ENCODE results near the gene NFATC1.
A peak's percentile ranks its signal among the peaks of the same experiment; 100 is the strongest.

NFATC1 gene

DNA sequence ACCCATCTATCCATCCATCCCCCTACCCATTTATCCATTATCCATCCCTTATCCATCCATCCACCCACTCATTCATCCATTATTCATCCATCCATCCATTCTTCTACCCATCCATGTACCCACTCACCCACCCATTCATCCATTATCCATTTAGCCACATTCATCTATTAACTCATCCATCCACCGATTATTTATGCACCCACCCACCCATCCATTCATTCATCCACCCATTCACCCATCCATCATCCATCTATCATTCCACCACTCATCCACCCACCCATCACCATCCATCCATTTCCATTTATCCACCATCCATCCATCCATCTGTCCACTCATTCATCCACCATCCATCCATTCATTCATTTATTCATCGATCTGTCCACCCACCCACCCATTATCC lies 146.5 kb downstream of the NFATC1 start:
- no peak for DNase-seq

GRCh38 chr18:79542876-79543750 lies 147.4 kb downstream of the NFATC1 start:
- DNase-seq = peak in 9 of 14 donors; percentile 17 to 75 (median 39)

DNA sequence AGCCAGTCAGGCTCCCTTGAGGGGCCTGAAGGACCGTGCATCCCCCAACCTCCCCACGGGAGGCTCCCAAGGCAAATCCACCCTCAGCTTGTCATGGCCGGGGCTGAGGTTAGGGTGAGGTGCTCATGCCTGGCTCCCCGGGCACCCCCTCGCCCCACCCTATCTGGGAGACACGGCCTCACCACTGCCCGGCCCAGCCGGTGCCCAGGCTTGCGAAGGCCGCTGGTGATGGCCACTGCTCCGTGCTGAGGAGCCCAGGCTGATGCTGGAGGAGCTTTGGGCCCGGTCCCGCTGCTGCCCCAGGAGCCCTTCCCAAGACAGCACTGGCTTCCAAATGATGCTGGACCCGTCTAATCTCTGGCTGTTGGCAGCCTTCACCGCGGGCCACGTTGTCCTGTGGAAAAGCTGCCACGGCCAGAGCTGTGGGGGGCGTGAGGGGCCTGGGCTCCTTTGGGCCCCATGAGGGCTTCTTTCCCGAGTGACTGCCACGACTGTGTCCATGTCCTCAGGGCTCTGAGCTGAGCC lies 148.2 kb downstream of the NFATC1 start:
- DNase-seq = no peak

DNA sequence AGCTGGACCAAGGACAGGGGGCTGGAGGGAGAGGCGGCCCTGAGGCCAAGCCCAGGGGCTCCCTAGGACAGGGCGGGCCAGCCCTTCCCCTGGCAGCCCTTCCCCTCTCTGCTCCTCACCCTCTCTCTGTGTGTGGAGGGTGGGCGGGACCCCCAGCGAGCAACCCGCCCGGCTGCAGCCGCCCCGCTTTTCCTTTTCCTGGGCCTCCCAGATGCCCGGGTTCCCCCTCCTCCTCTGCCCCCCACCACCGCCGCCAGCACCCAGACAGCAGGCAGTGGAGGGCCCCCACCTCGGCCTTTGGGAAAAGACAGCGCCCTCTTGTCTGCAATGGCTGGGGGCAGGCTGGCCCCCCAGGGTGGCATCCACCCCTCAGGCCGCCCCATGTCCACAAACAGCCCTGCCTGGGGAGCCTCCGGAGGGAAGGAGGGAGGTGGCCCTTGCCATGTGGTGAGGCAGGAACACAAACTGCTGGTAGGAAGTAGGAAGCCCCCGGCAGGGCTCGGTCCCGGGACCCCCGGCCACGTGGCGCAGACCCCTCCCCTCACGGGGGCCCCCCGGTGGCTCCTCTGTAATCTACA lies 148.7 kb downstream of the NFATC1 start:
- no peak for DNase-seq

- DNase-seq = no peak
Measured at GRCh38 chr18:79545255-79545654, 149.5 kb downstream of the NFATC1 start.

DNA sequence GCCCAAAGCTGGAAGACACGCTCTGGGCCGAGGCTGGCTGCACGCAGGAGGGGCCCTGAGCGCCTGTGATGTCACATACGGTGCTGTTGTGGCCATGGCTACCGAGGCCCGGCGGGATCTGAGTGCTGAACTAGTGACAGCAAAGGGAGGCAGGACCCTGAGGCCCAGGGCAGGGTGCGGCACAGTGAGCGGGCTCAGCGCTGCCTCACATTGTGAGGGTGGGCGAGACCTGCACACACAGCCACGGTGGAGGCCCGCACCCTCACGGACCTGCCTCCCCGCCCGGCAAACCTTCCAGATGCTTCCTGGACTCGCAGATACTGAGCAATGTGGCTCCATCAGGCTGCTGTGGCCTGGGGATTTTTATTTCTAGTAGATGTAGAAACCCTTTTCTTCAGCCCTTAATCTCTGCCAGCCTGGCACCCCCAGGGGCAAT lies 150.0 kb downstream of the NFATC1 start:
- no peak for DNase-seq

GRCh38 chr18:79546781-79547272 lies 151.1 kb downstream of the NFATC1 start:
- peak in 1 of 14 donors; percentile 23 for DNase-seq

DNA sequence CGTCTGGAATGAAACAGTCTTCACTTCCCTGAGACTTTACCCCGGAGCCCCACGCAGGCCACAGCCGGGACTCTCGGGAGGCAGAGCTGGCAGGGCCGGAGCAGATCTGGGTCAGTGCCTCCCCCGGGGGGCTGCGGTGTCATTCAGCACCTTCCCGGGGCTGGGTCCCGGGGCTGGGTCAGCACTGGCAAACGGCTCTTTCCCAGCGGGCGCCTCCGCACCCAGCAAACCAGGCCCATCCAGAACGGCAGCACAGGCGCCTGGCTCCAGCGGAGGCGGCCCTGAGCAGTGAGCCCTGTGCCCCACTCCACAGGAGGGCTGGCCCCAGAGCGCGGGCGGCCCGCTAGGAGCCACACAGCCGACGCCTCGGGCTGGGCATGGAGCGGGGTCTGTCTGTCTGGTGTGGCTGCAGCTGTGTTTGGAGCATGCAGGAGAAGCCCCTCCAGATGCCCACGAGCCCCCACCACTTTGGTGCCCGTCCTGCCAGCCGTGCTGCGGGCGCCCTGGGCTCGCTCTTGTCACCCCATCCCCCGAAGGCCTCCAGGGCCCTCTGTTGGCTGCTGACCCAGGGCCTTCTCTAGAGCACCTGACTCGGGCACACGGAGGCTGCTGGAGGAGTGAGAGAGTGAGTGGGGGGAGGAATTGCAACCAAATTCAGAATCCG lies 151.8 kb downstream of the NFATC1 start:
- DNase-seq = peak in 1 of 14 donors; percentile 27

DNA sequence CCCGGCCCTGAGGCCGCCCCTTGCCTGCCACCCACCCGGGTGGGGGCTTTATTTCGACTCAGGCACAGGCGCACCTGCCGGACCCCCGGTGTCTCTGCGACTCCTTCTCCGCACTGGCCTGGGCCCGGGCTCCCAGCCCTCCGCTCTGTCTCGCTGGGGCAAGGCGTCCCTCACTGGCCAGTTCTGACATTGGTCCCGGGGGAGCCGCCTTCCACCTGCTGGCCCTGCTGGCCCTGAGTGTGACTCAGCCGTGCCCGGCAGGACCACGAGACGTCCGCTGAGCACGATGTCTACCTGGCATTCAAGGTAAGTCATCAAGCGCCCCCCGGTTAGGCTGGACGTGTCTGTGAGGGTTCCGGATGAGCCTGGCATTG lies 152.3 kb downstream of the NFATC1 start:
- DNase-seq = no peak

GRCh38 chr18:79548621-79548985 lies 152.9 kb downstream of the NFATC1 start:
- no peak for DNase-seq

DNA sequence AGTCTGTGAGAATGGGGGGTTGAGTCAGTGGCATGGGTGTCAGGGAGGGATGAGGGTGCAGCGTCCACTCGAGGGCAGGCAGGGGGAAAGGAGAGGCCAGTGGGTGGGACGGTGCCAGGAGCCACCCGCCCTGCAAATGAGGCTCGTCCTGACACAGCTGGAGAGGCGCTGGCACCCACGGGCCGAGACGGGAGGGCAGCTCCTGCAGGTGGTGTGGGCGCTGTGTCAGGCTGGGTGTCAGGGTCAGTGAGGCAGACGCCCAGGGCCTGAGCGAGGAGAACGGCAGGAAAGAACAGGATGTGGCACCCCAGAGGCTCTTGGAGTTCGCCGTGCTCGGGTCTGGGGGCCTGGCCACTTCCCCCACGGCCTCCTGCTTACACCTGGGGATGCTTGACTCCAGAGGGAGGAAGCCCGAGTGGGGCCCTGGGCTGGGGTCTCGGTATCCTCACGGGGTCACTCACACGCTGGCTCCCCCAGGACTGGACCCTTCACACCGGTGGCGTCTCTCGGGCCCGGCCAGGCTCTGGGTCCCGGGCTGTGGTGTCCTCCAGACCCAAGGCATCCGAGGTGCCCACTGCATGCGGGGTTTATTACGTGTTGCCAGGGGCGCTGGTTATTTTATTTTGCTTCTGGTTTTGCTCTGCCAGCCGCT lies 153.4 kb downstream of the NFATC1 start:
- no peak for DNase-seq

- DNase-seq = no peak
Measured at GRCh38 chr18:79549638-79550000, 153.9 kb downstream of the NFATC1 start.

- DNase-seq = no peak
Measured at GRCh38 chr18:79552140-79552631, 156.5 kb downstream of the NFATC1 start.

- no peak for DNase-seq
Measured at GRCh38 chr18:79552696-79553095, 157.0 kb downstream of the NFATC1 start.

DNA sequence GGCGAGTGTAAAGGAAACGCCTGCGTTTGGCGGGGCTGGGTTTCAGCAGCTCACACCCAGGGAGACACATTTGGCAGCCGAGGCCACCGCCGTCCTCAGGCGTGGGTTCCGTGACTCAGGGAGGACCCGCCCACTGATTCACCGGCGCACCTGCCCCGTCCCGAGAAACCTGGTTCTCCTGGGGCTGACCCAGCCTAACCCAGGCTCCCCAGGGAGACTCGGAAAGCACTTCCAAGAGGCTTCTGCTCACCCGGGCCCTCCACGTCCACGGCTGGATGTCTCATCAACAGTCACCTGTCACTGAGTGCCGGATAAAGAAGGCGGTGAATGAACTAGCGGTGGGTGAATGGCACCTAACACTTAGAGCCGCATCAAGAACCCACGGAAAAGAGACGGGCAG lies 157.4 kb downstream of the NFATC1 start:
- DNase-seq = no peak

DNA sequence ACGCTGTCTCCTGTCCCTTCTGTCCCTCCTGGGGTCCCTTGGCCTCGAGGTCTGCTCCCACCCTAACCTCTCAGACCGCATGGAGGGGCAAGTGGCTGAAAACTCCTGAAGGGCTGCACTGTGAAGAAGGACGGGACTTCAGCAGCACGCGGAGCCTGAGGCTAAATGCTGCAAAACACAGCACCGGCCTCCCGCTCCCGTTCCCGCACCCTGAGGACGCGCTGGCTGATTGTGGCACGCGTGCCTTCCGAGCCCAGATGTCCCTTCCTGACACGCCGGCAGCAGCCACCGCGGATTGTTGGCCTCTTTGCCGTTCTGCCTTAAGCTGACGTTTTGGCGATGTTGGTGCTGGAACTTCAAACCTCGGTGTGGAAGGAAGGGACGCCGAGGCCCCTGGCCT lies 158.0 kb downstream of the NFATC1 start:
- no peak for DNase-seq

DNA sequence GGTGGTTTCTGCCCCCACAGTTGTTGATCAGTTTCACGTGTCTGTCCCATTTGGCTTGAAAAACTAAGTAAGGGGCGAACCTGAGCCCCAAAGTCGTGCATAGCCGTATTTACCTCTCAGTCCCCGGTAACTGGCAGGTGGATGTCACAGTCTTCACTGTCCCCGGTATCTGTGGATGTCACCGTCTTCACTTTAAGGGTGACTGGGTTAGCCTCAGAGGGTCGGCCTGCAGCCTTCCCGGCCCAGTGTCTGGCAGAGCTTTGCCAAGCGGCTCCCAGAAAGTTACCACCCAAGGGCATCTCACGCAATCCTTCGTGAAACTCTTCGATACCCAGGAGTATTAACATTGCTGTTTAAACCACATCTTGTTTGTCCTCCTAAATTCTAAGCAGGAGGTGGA lies 158.6 kb downstream of the NFATC1 start:
- DNase-seq = no peak

- DNase-seq = no peak
Measured at GRCh38 chr18:79554945-79555645, 159.4 kb downstream of the NFATC1 start.

DNA sequence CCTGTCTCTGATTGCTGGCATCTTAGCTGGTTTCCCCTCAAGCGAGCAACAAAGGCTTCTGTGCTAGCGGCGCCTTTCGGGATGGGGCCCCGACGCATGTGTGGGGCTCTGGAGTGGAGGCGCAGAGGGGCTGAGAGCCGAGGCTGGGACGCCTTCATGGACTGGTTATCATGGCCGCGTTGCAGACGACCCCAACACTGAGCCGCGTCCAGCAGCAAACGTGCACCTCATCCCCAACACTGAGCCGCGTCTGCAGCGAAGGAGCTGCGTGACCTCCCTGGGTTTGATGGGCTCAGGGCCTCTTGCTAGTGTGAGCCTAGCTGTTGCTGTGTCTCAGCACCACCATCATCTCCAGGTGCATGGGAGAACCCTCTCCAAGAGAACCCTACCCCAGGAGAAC lies 160.2 kb downstream of the NFATC1 start:
- no peak for DNase-seq

DNA sequence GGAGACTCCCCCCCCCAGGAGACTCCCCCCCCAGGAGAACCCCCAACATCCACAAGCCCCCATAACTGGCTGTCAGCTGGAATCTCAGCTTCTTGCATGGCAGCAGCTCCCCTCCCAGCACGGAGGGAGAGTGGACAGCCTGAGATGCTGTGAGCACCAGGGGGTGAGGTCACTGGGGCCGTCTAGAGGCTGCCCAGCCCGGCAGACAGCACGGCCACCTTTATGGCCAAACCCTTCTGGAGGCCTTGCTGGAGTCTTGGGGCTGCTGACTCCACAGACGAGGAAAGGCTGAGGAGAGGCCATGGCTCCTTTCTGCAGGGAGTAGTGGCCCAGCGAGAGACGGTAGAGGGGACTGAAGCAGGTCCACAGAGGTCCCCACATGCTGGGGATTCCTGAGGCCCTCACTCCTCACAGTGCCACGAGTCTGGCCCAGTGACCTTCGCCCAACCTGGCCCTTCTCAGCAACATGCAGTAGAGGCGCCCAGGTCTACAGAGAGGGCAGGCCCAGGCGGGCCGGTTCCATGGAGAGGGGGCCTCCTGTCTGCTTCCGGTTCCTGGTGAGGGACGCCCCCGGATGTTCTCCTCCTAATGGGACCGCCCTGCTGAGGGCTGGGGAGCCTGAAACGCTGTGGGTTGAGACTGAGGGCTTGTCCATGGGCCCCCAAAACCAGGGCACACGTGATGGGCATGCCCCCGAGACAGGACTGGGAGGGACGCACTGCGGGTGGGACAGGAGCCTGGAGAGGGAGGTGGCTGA lies 161.3 kb downstream of the NFATC1 start:
- DNase-seq = no peak

Measured in C1 segment of cervical spinal cord (tissue), 14 donors.